ENCODE data around the gene CLPTM1L.

Gene CLPTM1L, protein sequence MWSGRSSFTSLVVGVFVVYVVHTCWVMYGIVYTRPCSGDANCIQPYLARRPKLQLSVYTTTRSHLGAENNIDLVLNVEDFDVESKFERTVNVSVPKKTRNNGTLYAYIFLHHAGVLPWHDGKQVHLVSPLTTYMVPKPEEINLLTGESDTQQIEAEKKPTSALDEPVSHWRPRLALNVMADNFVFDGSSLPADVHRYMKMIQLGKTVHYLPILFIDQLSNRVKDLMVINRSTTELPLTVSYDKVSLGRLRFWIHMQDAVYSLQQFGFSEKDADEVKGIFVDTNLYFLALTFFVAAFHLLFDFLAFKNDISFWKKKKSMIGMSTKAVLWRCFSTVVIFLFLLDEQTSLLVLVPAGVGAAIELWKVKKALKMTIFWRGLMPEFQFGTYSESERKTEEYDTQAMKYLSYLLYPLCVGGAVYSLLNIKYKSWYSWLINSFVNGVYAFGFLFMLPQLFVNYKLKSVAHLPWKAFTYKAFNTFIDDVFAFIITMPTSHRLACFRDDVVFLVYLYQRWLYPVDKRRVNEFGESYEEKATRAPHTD

DNA sequence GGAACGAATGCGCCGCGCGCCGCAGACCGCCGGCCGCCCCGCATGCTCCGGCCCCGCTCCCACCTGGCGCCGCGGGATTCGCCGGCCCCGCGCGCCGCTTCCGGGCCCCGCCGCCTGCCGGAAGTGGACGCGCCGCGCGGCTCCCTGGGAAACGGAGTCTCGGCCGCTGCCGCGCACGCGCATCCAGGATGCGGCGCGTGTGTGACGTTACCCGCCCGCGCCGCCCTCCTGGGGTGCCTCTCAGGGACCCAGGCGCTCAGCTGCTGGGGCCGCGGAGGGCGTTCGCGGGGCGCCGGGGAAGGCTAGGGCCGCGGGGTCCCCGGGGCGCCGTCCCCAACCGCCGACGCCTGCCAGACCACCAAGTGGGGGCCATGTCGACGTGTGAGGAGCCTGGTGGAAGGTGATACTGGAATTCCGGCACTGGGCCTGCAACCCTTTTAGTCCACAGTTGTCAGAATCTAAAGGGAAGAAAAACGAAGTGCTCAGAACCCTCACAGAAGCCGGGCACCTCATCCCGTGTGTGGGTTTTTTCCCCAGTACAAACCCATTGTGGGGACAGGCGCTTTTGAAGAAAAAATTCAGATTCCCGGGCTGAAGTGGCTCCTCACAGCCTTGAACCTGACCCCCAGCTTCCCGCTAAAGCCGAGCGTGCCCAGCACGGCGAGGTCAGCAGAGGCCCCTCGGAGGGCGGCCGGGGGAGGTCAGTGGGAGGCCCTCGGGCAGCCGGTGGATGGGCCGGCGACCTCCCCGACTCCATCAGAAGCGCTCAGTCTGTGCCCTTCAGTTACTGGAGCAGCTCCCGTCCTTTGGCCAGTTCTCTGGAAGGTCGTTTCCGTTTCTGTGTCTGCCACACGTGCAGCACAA is at the start of gene CLPTM1L:
TSS of gene CLPTM1L (minus strand) at position 125 of the 864 bp plus-strand sequence. CDS start 258 bp downstream, outside the sequence.
- no peak for DNase-seq (ENCODE audit: low read depth)

DNA sequence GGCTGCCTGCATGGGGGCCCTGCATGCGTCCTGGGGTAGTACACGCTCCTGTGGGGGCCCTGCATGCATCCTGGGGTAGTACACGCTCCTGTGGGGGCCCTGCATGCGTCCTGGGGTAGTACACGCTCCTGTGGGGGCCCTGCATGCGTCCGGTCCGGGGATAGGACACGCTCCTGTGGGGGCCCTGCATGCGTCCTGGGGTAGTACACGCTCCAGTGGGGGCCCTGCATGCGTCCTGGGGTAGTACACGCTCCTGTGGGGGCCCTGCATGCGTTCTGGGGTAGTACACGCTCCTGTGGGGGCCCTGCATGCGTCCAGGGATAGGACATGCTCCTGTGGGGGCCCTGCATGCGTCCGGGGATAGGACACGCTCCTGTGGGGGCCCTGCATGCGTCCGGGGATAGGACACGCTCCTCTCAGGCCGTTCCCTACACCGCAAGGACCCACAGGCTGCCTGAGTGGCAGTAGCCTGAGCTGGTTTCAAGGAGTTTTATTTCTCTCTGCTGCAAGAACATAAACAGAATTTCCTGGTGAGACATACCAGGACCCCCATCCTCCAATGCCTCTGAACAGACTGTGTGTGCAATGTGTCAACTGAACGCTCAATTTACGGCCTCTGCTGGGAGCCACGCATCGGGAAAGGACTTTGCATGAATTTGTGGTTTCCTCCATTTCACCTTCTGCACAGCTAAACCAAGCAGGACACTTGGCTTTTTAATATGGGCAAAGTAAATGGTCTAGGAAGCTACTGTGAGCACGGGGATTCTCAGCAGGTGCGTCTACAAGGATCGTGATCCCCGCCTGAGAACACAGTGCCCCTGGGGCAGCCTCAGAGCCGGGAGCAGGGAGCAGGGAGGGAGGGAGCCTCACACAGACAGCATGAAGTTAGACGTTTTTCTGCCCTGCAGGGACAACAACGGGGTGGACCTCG is 48.9 kb upstream of the CLPTM1L start:
- no peak for DNase-seq (ENCODE audit: low read depth)

- DNase-seq (ENCODE audit: low read depth) = no peak
These were observed 48.1 kb upstream of the CLPTM1L start for GRCh38 chr5:1392801-1393565.

- DNase-seq (ENCODE audit: low read depth) = no peak
These were observed 47.4 kb upstream of the CLPTM1L start for GRCh38 chr5:1392261-1392660.

GRCh38 chr5:1391691-1392090 is 46.8 kb upstream of the CLPTM1L start:
- no peak for DNase-seq (ENCODE audit: low read depth)

- no peak for DNase-seq (ENCODE audit: low read depth)
These were observed 46.1 kb upstream of the CLPTM1L start for GRCh38 chr5:1390861-1391600.

DNA sequence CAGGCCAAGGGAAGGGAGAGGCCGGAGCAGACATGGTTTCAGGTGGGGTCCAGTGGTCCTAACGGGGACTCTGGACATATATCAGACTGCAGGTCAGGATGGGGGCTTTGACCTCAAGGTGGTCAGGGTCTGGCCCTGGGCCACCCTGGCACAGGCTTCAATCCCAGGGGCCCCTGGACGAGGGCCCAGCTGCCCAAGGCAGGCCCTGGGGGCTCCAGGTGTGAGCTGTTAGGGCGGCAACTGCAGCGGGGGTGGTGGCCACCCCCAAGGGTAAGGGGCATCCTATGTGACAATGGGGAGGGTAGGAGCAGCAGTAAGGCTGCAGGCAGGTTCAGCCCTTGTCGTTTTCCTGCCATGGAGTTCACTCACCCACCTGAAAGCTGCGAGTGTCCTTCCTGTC is 45.4 kb upstream of the CLPTM1L start:
- DNase-seq (ENCODE audit: low read depth) = no peak

GRCh38 chr5:1388383-1388967 is 43.6 kb upstream of the CLPTM1L start:
- DNase-seq (ENCODE audit: low read depth) = no peak

DNA sequence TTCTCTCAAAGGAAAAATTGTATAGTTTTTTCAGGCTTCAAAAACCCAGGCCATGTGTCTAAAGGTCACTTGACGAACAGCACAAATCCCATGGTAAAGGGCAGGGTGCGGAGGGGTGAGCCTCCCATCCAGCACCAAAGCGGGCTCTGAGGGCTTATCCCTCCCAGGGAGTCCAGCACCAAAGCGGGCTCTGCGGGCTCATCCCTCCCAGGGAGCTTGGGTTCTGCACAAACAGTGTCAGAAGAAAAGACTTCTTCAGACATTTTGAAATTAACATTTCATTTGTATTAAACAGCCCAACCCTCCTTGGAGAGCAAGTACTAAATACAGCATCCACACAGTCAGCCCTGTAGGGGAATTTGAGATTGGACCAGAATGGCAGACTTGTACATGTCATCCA is 43.0 kb upstream of the CLPTM1L start:
- no peak for DNase-seq (ENCODE audit: low read depth)

DNA sequence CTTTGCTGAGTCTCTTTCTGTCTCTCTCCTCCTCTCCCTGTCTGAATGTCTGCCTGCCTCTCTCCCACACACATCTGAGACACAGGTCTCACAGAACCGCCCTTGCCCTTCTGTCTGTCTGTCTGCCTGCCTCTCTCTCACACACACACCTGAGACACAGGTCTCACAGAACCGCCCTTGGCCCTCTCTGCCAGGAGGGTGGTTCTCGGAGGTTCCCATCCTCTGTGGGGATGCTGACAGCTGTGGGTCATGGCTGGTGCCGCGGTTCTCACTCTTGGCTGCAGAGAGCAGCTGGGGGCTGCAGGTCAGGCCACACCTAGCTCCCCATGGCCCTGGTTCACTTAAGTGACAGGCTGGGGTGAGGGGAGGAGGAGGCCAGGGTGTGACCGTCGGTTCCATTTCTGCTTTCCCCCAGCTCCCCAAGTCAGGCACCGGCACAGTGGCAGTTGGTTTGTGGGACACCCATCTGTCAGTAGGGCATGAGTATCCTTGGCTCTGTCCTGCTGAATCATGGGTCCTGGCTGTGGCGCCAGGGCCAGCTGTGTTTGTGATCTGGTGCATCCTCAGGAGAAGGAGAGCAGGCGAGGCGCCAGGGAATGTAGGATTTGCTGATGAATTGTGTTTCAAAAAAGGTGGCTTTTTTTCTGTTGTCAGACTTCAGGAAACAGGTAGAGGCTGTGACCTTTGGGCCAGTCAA is 42.3 kb upstream of the CLPTM1L start:
- DNase-seq (ENCODE audit: low read depth) = no peak

DNA sequence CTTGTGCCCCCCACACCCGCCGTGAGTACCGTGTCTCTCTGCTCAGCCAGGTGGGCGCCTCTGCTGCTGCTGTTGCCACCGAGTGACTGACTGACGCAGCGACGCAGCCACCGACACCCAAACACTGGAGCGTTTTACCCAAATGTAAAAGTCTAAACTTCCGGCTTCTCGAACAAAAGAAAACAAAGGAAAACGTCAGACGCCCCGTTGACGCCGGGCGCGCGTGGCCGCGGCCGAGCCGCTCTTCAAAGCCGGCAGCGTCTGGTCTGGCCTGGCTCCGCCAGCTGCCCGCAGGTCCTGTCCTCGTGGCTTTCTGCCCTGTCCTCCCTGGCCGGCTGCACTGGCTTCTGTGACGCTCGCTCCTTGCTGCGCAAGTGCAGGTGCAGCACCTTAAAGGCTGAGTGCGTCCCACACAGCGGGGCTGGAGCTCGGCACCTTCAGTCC is 41.4 kb upstream of the CLPTM1L start:
- no peak for DNase-seq (ENCODE audit: low read depth)

DNA sequence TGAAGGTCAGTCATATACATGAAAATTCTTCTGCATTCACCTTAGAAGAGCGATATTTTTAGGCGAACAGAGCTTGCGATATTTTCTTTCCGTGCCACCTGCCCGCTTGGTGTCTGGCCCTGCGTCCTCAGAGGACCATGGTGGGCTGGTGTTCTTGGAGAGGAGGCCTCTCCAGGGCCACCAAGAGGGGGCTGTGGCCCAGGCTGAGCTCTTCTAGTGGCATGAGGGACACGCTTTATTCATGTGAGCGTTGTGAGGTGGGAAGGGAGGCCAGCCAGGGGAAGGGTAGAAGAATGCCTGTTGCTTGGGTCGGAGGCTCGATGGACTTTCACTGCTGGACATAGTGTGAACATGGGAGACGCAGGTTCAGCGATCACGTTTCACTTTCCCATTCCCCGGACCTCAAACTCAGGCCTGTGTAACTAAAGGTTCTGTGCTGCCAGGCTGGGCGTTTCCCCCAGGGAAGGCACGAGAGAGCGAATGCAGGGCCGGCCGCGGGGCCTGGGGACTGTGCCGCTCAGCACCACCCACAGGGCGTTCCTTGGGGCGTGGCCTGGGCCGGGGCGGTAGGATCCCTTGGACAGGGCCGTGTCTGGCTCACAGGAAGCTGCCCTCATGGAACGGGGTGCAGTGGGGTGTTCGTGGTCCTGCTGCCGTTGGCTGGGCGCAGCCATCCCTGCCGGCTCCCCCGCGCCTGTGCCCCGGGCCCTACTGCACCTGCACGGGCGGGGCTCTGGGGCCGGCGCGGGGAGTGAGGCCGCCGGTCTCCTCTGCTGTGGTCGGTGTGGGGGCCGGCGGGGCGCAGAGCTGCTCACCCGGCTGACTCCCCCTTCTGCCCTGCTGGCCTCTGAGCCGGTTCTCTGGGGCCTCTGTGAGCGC is 40.7 kb upstream of the CLPTM1L start:
- no peak for DNase-seq (ENCODE audit: low read depth)

GRCh38 chr5:1384521-1384920 is 39.6 kb upstream of the CLPTM1L start:
- DNase-seq (ENCODE audit: low read depth) = no peak

DNA sequence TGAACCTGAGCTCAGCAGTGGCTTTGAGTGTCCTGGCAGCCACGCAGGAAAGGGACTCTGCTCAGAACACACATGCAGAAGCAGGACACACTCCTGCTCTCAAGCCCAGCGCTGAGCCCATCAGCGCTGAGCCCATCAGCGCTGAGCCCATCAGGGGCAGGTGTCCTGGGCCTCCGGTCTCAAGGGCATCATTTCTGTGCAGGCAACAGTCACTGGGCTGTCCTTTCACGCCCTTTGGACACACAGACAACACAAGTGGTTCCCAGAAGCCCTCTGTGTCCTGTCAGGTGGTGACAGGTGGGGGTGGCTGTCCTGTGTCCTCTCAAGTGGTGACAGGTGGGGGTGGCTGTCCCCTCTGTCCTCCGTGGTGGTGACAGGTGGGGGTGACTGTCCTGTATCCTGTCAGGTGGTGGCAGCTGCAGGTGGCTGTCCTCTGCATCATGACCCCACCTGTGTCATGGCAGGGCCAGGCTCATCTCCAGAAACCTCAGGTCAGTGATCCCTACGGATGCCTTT is 39.0 kb upstream of the CLPTM1L start:
- DNase-seq (ENCODE audit: low read depth) = no peak

- DNase-seq (ENCODE audit: low read depth) = no peak
These were observed 38.4 kb upstream of the CLPTM1L start for GRCh38 chr5:1383344-1383743.

DNA sequence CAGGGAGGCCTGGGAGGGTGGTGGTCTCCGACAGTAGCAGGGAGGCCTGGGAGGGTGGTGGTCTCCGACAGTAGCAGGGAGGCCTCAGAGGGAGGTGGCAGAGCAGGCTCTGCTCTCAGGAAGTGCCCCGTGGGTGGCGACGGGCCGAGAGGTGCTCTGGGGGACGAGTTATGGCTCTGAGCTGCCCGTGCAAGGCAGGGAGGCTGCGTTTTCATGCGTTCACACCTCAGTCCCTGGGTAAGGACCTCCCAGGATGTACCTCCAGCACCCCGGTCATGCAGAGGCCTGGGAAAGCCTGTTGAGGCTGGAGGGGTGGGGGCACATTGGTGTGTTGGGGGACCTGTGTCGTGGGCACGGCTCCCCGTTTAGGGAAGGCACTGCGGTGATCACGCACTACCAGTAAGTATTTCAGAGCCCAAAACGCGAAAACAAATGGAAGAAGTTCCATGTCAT is 37.4 kb upstream of the CLPTM1L start:
- DNase-seq (ENCODE audit: low read depth) = no peak

GRCh38 chr5:1381370-1382247 is 36.7 kb upstream of the CLPTM1L start:
- DNase-seq (ENCODE audit: low read depth) = no peak

All from GM04503 (cell line).